T-cell (primary cell): ENCODE results near the gene HOXA9. TPM values are rescaled to one million over a fixed set of nuclear protein-coding genes. Genes with fewer than 3 reads are reported as not detected.

Experiments
- ATAC-seq, 4 experiments: fragments of 200-7000 bp in 3 of 4; fragments of 150-1000 bp in 1 of 4; cut with Tn5 transposase; replicated peaks in 1 of 4; 1 replicate in 3 of 4; 2 replicates in 1 of 4; pipeline ENCODE4 v1.10.0; 2021; ENCODE audit warnings: moderate library complexity in 3 of 4, mild to moderate bottlenecking in 2 of 4, moderate number of reproducible peaks in 1 of 4
- CTCF ChIA-PET, 2 donors: fragments of 300-600 bp; sonication (Branson Sonifier 250); formaldehyde crosslinking; loops; one replicate each; lab custom pipeline; 2022; ENCODE audit warnings: antibody characterized with exemption in 2 of 2; lab: Charles Lee
- POLR2A ChIA-PET, 2 donors: fragments of 300-600 bp; sonication (Branson Sonifier 250); formaldehyde crosslinking; loops; one replicate each; lab custom pipeline; 2022; ENCODE audit warnings: antibody characterized with exemption in 2 of 2; lab: Charles Lee
- DNase-seq, 35 experiments: peaks; one replicate each; pipeline versions ENCODE4 v3.0.0 to v3.0.0-alpha.2; 2013 to 2023
- H3K27ac ChIP-seq: one replicate; pipeline ENCODE4 v1.5.1; 2013; ENCODE audit warnings: low read length
- H3K27me3 ChIP-seq, 2 experiments: replicated peaks in 1 of 2; 1 replicate in 1 of 2; 2 replicates in 1 of 2; pipeline versions ENCODE4 v1.6.1 to v1.7.0; 2013; ENCODE audit warnings: low read length in 1 of 2, mixed read lengths in 1 of 2; ENCODE audit not compliant: control insufficient read depth in 2 of 2, insufficient read depth in 2 of 2; ENCODE audit errors: extremely low read depth in 1 of 2
- H3K36me3 ChIP-seq, 2 donors: 1 replicate in 1 of 2; 2 replicates in 1 of 2; pipeline versions ENCODE4 v1.6.1 to v1.7.0; 2013; ENCODE audit warnings: low read length in 1 of 2; ENCODE audit not compliant: control insufficient read depth in 2 of 2, insufficient read depth in 1 of 2; ENCODE audit errors: extremely low read depth in 1 of 2
- H3K4me1 ChIP-seq, 2 experiments: 1 replicate in 1 of 2; 2 replicates in 1 of 2; pipeline versions ENCODE4 v1.6.1 to v1.7.0; 2013; ENCODE audit warnings: low read length in 2 of 2, mixed read lengths in 1 of 2; ENCODE audit not compliant: insufficient read depth in 2 of 2, control insufficient read depth in 1 of 2; ENCODE audit errors: extremely low read depth in 1 of 2
- H3K4me3 ChIP-seq, 2 donors: 1 replicate in 1 of 2; 2 replicates in 1 of 2; pipeline versions ENCODE4 v1.5.1 to v1.7.0; 2013; ENCODE audit warnings: mild to moderate bottlenecking in 2 of 2, low read length in 1 of 2, moderate library complexity in 1 of 2; ENCODE audit not compliant: control insufficient read depth in 1 of 2; ENCODE audit errors: extremely low read depth in 1 of 2
- H3K9me3 ChIP-seq: 2 replicates; pipeline ENCODE4 v1.7.0; 2013
- H3K27ac Mint-ChIP-seq, 2 donors: one replicate each; pipeline ENCODE4 v1.8.0; 2020 to 2021; ENCODE audit warnings: mild to moderate bottlenecking in 2 of 2, mixed read lengths in 2 of 2
- H3K27me3 Mint-ChIP-seq, 2 donors: one replicate each; pipeline ENCODE4 v1.8.0; 2021 to 2022; ENCODE audit warnings: mixed read lengths in 2 of 2
- H3K36me3 Mint-ChIP-seq: one replicate; pipeline ENCODE4 v1.8.0; 2021; ENCODE audit warnings: mixed read lengths
- H3K4me1 Mint-ChIP-seq, 3 donors: one replicate each; pipeline ENCODE4 v1.8.0; 2020 to 2022; ENCODE audit warnings: mixed read lengths in 3 of 3, mild to moderate bottlenecking in 1 of 3
- H3K4me3 Mint-ChIP-seq, 3 donors: one replicate each; pipeline ENCODE4 v1.8.0; 2020 to 2022; ENCODE audit warnings: mild to moderate bottlenecking in 3 of 3, mixed read lengths in 3 of 3, moderate library complexity in 3 of 3
- H3K9me3 Mint-ChIP-seq, 3 donors: one replicate each; pipeline ENCODE4 v1.8.0; 2020 to 2022; ENCODE audit warnings: mixed read lengths in 3 of 3
- WGBS: methylation state at CpG from one replicate; pipeline ENCODE4 v1.1.5; 2013; ENCODE audit warnings: missing lambda C conversion rate; ENCODE audit not compliant: insufficient coverage; 5-methylcytosine and 5-hydroxymethylcytosine counted together
- total RNA-seq, 35 experiments: library from RNA in 6 of 35; stranded (reverse) in 6 of 35; fragments of 120-200 nt in 1 of 35; gene quantifications; one replicate each; pipeline versions ENCODE4 v1.2.1 to v1.2.4 and lab custom pipeline; 2013 to 2026

The HOXA9 gene
- total RNA-seq, 5 donors from 2014 or later (not counting 1 experiment from before 2014, with no cell fraction given): 0.57 to 0.95 (median 0.79) TPM

DNA sequence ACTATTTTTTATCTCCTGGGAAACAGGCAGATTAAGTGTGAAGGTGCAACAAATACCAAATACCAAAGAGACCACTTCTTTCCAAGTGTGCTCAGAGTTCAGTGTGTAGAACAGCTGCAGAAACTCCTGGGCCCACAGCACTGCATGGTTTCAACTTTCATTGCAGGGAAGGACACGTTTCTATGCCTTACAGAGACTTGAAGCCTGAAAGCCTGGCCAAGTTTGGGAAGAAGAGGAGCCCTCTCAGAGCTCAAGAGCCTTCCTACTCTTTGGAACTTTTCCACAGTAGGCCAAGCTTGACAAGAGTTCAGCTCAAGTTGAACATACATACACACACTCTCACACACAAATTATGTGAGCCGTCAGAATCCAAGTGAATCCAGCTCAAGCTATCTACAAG lies 37.3 kb downstream of the HOXA9 start:
- Mint-ChIP-seq H3K4me1 (peaks cover 0 to 1% (median 0%) of the 10 kb centered on the region in 3 donors), H3K4me3 (no peak overlapping the region), H3K36me3 (no peaks in the 10 kb centered on the region), H3K27me3 (peaks cover 4 to 54% of the 10 kb centered on the region in 2 donors), H3K9me3 (no peaks in the 10 kb centered on the region), H3K27ac (no peak overlapping the region)
- H3K9me3 ChIP-seq: no peaks in the 10 kb centered on the region
- peaks cover 0 to 30% of the 10 kb centered on the region in 2 experiments for H3K27me3 ChIP-seq
- no peaks in the 10 kb centered on the region for H3K36me3 ChIP-seq
- no peak overlapping the region for H3K27ac ChIP-seq
- H3K4me1 ChIP-seq: peaks cover 2 to 4% of the 10 kb centered on the region in 2 experiments
- WGBS: 56% methylated on average over 1 of the region's 2 CpGs
- DNase-seq (no peak), ATAC-seq (no peak)
- no peak overlapping the region for H3K4me3 ChIP-seq
- ChIA-PET CTCF (interaction anchor here in 1 of 2 donors (1.3 kb wide), 1 partner anchor 21 kb away, joined by 4 read pairs; no protein-coding TSS in a partner anchor), POLR2A (no interaction called here)

DNA sequence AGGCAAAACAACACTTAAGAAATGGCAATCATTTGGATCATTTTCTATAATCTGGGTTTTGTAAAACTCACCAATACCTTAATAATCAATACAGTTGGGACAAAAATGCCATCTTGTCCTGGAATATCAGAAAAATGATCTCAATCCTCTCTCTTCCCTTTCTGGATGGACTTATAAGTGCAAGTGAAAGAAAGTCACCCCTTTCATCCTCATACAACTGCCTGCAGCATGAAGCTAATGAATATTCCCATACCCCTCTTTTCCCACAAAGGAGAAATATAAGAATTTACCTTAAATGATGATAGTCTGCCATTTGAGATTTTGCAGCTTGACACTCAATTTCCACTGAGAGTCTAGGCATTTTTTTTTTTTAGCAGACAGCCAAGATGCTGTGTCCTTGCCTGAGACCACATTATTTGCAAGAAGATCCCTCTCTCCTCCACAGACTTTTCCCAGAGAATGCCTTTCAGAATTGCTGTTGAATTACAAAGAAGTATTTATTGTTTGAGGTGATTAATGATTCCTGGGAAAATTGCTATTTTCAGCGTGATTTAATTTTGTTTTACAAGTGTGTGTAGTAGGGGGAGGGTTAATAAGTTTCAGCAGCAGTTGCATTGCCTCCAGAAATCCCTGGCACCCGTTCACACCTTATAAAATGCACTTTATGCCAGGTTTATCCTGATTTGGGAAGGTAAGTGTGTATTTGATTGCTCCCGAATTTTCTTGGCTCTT lies 38.6 kb downstream of the HOXA9 start:
- CTCF ChIA-PET: no interaction called here
- Histone ChIP-seq H3K4me3 (no peak overlapping the region), H3K27me3 (peaks cover 0 to 32% of the 10 kb centered on the region in 2 experiments), H3K9me3 (no peaks in the 10 kb centered on the region), H3K36me3 (no peaks in the 10 kb centered on the region), H3K4me1 (peaks cover 2 to 4% of the 10 kb centered on the region in 2 experiments), H3K27ac (no peak overlapping the region)
- no peaks in the 10 kb centered on the region for H3K36me3 Mint-ChIP-seq
- ATAC-seq: no peak
- no peak for DNase-seq
- WGBS: no CpG with 5 or more reads among the region's 3 CpGs
- H3K27ac Mint-ChIP-seq: no peak overlapping the region
- POLR2A ChIA-PET: interaction anchor here in 1 of 2 donors (0.6 kb wide), 1 partner anchor 350 kb away, joined by 4 read pairs; no protein-coding TSS in a partner anchor
- no peak overlapping the region for H3K4me3 Mint-ChIP-seq
- H3K9me3 Mint-ChIP-seq: no peaks in the 10 kb centered on the region
- peaks cover 0 to 1% (median 0%) of the 10 kb centered on the region in 3 donors for H3K4me1 Mint-ChIP-seq
- H3K27me3 Mint-ChIP-seq: peaks cover 4 to 48% of the 10 kb centered on the region in 2 donors

DNA sequence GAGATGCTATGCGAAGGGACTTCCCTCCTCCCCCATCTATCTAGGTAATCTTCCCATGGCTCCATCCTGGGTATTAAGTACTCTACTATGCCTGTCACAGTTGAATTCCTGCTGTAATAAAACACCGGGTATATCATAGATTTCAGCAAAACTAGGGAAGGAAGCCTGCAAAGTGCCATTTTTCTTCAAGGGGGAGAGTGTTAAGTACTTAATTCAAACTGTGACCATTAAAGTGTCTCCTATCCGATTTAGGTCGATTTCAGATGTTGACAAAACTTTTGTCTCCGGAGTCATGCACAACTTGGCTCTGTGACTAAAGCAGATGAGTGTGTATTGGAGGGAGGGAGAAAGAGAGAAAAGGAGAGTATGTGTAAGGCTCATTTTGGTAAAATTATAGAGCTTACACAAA lies 39.3 kb downstream of the HOXA9 start:
- H3K4me1 Mint-ChIP-seq: peaks cover 0 to 1% (median 0%) of the 10 kb centered on the region in 3 donors
- ATAC-seq (no peak), DNase-seq (no peak)
- Histone ChIP-seq H3K9me3 (no peaks in the 10 kb centered on the region), H3K27me3 (peaks cover 0 to 28% of the 10 kb centered on the region in 2 experiments), H3K4me3 (no peak overlapping the region), H3K4me1 (peaks cover 0 to under 1% of the 10 kb centered on the region in 2 experiments), H3K36me3 (no peaks in the 10 kb centered on the region), H3K27ac (no peak overlapping the region)
- H3K36me3 Mint-ChIP-seq: no peaks in the 10 kb centered on the region
- no peak overlapping the region for H3K4me3 Mint-ChIP-seq
- ChIA-PET POLR2A (no interaction called here), CTCF (no interaction called here)
- peaks cover 4 to 45% of the 10 kb centered on the region in 2 donors for H3K27me3 Mint-ChIP-seq
- H3K9me3 Mint-ChIP-seq: no peaks in the 10 kb centered on the region
- H3K27ac Mint-ChIP-seq: no peak overlapping the region
- 58% methylated on average over 2 of the region's 5 CpGs for WGBS

DNA sequence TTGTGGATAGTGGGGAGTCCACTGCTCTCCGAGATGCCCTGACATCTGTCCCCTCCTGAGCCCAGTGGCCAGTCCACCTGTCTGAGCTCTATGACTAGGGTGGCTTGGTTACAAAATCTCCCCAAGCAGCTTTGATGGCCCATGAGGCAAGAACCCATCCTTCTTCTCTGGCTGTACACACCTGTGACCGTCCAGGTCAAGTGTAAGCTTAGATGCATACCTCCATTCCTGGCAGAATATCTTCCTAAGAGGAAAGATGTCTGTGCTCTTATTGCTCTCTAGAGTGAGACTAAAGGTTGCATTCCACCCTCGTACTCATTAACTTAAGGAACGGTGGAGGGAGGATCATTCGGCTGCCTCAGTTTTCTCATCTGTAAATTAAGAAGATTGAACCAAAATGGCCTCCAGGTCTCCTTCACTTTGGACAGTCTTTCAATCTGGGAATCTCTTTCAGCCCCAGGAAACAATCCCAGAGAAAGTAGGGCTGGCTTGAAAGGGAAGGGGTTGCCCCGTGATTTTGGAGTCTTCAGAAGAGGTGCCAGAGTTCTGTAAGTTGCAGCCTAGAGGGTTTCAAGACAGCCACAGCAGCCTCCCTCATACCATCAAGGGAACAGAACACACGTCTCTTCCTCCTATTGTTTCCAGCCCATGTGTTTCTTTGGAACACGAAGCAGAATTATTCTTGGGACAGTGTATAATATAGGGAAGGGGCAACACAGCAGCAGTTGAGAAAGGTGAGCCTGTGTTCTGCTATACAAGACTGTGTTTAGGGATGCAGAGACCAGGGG lies 40.2 kb downstream of the HOXA9 start:
- Histone ChIP-seq H3K36me3 (no peaks in the 10 kb centered on the region), H3K4me1 (no peaks in the 10 kb centered on the region), H3K27ac (no peak overlapping the region), H3K27me3 (peaks cover 0 to 30% of the 10 kb centered on the region in 2 experiments), H3K4me3 (no peak overlapping the region), H3K9me3 (no peaks in the 10 kb centered on the region)
- Mint-ChIP-seq H3K27ac (no peak overlapping the region), H3K4me3 (no peak overlapping the region), H3K27me3 (peaks cover 4 to 45% of the 10 kb centered on the region in 2 donors), H3K36me3 (no peaks in the 10 kb centered on the region), H3K4me1 (peaks cover 0 to 1% (median 0%) of the 10 kb centered on the region in 3 donors), H3K9me3 (no peaks in the 10 kb centered on the region)
- ATAC-seq: no peak
- no peak for DNase-seq
- CTCF ChIA-PET: no interaction called here
- POLR2A ChIA-PET: no interaction called here
- 100% methylated on average over 3 of the region's 8 CpGs for WGBS

DNA sequence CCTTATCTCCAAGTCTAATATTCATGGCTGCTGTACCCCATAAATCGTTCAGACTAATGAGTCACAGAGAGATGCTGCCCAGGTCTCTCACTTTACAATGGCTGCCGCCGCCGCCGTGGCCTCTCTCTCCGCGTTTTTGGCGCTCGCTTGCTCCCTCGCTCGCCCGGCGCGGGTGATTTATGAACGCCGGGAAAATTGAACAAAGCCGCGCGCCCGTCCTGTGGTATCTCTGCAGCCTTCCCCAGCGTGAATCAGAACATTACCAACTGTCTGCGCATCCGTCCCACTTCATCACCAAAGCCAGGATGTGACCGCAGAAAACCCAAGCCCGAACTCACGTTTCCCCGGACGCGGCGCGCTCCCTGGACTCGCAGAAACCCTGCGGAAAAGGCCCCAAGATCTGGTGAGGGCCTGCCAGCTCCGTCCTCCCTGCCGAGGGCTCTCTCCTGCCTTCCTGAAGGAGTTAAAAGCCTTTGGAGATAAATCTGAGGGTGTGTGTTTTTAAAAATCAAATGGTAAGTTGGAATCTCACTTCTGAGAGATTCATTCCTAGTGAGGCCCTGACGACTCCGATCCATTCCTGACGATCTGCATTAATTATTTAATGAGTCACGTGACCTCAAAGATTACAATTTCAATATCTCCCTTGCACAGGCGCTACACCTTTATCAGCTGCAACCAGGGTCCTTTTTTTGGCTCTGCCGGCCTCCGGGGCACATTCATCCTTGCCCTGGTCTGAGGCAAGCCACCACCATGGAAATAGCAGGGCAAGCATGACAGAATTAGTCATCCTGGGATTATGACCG lies 41.0 kb downstream of the HOXA9 start:
- no peak overlapping the region for H3K4me3 Mint-ChIP-seq
- H3K27me3 Mint-ChIP-seq: peaks cover 4 to 43% of the 10 kb centered on the region in 2 donors
- Histone ChIP-seq H3K36me3 (no peaks in the 10 kb centered on the region), H3K27ac (no peak overlapping the region), H3K27me3 (peaks cover 0 to 28% of the 10 kb centered on the region in 2 experiments), H3K9me3 (no peaks in the 10 kb centered on the region), H3K4me3 (no peak overlapping the region), H3K4me1 (no peaks in the 10 kb centered on the region)
- POLR2A ChIA-PET: no interaction called here
- no peaks in the 10 kb centered on the region for H3K9me3 Mint-ChIP-seq
- no peaks in the 10 kb centered on the region for H3K36me3 Mint-ChIP-seq
- 97% methylated on average over 29 of the region's 43 CpGs for WGBS
- CTCF ChIA-PET: no interaction called here
- H3K27ac Mint-ChIP-seq: no peak overlapping the region
- H3K4me1 Mint-ChIP-seq: peaks cover 0 to 1% (median 0%) of the 10 kb centered on the region in 3 donors
- DNase-seq (no peak), ATAC-seq (no peak)
